GM19452 (cell line): Measurements from ENCODE around the gene SHQ1.
A peak's percentile ranks its signal among the peaks of the same experiment; 100 is the strongest.

Source experiments
- ATAC-seq: cut with Tn5 transposase; IDR thresholded peaks from one replicate; pipeline ENCODE4 v1.9.1; 2021; ENCODE audit not compliant: unreplicated experiment

The SHQ1 gene

DNA sequence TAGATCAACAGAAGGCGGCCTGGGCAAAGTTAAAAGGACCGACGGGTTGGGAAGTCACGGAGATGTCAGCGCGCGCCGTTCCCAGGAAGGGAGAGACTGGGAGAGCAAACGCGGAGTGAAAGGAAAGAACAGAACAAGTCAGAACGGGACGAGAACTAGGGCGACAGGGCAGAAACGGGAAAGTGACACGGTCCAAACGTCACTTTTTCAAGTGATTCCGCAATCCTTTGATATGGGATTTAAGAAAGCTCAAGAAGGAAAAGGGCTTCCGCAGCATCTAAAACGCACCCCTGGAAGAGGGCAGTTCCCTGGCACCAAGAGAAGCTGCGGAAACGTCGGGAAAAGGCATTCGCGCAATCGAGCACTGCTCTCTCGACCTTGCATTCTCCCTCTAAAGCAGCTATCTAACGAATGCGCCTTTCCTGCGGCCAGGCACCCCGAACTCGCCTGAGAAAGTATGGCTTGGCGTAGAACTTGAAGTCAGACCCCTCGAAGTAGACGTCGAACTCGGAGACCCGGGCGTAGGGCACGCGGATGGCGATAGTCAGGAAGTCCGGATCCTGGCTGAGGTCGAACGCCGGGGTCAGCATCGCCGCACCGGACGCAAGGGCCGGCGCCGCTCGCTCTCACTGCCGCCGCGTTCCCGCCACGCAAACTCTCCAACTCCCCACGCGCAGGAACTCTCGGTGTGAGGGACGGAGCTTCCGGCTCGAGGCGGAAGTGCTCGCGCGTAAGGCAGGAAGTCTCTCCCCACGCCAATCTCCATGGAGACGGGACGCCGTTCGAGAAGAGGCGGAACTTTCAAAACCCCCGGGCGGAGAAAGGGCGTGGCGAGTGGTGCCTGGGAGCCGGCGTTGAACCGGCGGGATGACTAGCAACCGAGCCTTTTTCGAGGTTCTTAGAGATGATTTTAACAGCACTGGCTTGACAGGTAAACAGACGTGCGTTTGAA, at the start of gene SHQ1:
Gene SHQ1, minus strand, starts transcription at position 695 of the 952 bp plus-strand sequence. Its CDS starts 105 bp downstream, at position 590.
- ATAC-seq = peak; percentile 94

DNA sequence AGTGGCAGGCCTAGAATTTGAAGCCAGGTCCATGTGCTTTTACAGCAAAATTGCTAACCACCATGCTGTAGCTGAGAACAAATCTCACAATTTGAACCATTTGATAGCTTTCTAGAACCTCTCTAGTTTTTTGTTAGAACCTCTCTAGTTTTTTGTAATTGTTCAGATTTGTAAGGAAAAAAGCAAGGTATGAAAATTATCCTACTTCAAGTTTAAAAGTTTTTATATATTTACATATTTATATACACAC, 49.4 kb upstream of the SHQ1 start:
- ATAC-seq = no peak

DNA sequence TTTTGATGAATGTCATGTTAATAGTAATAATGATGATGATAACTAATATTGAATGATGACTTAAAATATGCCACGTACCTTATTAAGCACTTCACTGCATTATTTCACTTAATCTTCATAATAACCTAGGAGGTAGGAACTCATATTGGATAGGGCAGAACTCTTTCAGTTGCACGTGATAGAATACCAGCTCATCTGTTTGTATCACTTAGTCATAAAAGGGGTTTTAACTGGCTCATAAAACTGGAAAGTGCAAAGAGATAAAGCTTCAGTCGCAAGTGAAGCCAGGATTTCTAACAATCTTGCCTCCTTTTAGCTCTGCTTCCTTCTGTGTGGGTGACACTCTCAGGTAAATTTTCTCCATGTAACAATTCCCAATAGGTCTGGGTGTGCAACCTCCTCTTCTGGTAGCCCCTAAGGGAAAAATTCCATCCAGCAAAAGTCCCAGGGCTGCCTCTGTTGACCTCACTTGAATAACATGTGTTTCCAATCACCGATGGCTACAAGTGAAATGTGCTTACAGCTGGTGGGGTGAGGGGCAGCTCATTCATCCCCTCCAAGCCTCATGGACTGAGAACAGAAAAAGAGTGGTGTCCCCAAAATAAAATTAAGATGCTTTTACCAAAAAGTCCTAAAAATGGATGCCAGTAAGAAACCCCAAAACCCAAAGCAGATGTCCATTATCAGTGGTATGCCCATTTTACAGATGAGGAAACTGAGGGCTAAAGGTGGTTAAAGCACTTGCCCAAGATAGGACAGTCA, 48.9 kb upstream of the SHQ1 start:
- no peak for ATAC-seq

GRCh38 chr3:72894976-72895552, 46.8 kb upstream of the SHQ1 start:
- ATAC-seq = no peak

DNA sequence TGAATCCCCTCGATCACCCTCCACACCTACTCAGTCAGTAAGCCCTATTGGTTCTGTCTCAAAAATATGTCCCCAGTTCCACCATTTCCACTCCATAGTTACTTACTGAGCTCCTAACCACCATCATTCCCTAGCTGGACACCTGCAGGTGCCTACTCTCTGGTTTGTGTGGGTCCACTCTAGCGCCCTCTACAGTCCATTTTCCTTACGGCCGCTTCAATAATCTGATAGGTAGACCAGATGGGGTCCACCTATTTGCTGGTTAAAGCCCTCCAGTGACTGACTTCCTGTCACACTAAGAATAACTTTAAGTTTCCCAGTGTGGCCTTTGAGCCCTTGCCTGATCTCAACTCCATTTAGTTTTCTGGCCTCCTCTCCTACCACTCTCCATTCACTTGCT, 44.6 kb upstream of the SHQ1 start:
- no peak for ATAC-seq

DNA sequence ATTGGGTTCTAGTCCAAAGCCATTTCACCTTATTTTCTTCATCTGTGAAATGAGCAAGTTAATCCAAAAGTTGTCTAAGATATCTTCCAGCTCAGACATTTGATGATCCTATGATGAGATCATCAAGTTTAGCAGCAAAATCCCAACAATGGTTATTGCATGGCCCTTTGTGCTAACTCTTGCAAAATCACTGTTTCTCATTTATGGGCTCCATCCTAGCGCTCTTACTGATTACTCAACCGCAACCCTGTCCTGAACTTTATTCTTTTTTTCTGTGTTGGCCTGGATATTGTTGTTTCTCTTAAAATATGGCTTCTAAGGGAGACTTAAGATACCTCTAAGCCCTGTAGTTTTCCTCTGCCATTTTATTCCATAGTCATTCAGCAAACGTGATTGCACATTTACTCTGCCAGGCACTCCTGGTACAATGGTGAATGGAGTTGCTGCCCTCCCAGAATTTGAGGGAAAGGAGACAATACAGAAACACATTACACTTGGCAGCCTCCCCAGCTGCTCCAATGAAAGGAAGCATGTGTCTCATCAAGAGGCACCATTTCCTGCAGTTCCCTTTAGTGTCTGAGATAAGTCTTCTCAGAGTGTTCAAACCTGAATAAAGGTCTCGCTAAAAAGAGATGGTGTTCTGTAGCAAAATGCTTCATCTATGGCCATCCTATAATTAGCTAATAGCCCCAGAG, 44.0 kb upstream of the SHQ1 start:
- ATAC-seq = no peak

DNA sequence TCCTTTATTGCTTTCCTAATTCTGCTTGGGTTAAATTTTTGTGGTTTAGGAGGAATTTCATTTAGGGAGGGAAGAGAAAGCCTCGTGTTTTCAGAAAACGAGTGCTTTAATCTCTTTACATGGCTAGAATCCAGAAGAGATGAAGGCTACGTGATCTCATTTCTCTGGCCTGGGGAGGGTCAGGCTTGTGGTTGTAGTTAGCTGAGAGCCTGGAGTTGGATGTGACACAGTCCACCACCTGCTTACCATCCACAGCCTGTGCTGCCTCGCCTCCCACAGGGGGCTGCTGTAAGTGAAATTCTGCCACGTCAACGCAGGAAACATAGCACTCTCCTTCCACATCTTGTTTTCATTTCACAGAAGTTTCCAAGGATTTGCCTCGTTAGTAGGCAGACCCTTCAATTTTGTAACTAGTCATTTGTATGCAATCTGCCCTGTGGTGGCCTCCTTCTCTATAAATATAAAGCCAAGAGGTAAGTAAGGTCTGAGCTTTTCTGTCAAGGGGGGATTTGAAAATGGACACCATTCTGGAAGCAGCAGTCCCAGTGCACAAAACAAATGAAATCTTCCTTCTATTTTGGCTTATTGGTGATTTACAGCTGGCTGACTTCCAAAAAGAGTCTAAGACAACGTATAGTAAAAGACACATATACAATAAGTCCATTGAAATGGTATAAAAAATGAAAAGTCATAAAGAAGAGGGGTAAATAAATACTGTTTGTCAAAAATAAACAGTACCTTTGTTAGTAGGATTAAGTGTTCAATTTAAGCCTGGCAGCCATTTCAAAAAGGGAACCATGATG, 43.0 kb upstream of the SHQ1 start:
- ATAC-seq = no peak

DNA sequence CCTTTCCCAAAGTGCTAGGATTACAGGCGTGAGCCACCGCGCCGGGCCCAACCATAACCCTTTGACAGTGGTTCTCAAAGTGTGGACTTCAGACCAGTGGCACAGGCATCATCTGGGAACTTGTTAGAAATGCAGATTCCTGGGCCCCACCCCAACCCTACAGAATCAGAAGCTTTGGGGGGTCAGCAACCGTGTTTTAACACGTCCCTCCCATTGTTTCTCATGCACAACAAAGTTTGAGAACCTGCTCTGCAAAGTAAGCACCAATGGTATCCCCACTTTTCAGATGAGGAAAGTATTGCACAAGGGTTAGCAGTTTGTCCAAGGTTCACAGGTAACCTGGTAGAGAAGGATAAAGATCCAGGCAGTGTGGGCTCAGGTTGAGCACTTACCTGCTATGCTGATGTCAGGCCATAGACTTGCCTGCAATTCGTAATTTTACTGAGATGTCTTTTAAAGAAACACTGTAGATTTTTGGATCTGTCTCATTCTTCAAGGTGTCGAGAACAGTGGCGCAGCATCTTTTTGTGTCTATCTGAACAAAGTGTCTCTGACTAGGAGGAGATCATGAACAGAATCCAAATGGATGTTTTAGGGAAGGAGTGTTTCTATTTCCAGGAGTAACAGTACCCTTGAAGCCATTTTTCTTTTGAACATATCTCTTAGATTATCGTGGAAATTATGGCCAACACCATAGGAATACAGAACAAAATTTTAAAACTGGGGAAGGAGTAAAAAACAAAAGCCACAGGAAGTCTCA, 42.1 kb upstream of the SHQ1 start:
- ATAC-seq = no peak

- no peak for ATAC-seq
These were observed 41.3 kb upstream of the SHQ1 start for GRCh38 chr3:72889310-72890165.

GRCh38 chr3:72888546-72889309, 40.5 kb upstream of the SHQ1 start:
- no peak for ATAC-seq

GRCh38 chr3:72887705-72888545, 39.7 kb upstream of the SHQ1 start, which contains the start of gene GXYLT2:
TSS of gene GXYLT2 (plus strand) at chr3:72888046. CDS start at chr3:72888234, 188 bp downstream.
- peak; percentile 62 for ATAC-seq

GRCh38 chr3:72887343-72887704, 39.1 kb upstream of the SHQ1 start:
- ATAC-seq = no peak

GRCh38 chr3:72872183-72872582, 23.9 kb upstream of the SHQ1 start:
- ATAC-seq = no peak

- ATAC-seq = no peak
These were observed 14.3 kb upstream of the SHQ1 start for GRCh38 chr3:72862314-72863090.

DNA sequence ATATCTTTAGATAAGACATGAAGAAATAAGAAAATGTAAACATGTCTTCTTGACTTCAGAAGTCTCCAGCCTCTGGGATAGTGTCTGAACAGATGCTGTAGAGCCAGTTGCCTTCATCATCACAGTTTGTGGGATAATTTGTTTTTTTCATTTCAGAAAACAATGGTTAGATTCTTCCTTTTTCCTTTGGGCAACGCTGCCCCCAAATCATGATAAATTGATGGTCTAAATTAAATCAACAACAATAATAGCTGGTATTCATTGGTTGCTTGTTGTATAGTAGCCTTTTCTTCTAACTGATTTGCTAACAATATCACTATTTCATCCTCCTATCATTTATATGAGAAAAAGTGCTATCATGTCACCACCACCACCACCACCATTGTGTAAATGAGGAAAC, 12.6 kb upstream of the SHQ1 start:
- no peak for ATAC-seq

GRCh38 chr3:72860053-72860452, 11.8 kb upstream of the SHQ1 start:
- no peak for ATAC-seq
